DOHH2 (cell line): ENCODE results near the gene TSC2.
"Not testable (repeated sequence)": the region's sequence is repeated elsewhere in the genome, so short reads cannot be mapped to it uniquely, and the experiment has no call there.

Source experiments
- H3F3A ChIP-seq: fragments of 200-600 bp; sonication (generic), shearing (Covaris generic); 2 replicates; pipeline ENCODE4 v1.6.0; 2016; ENCODE audit warnings: antibody characterized with exemption, mild to moderate bottlenecking; ENCODE audit not compliant: control insufficient read depth, insufficient read depth
- H3K27ac ChIP-seq: fragments of 200-600 bp; sonication (generic); 2 replicates; pipeline ENCODE4 v1.5.1; 2014; ENCODE audit warnings: low read depth, mild to moderate bottlenecking, low read length, moderate library complexity
- H3K27me3 ChIP-seq: fragments of 200-600 bp; sonication (generic); 2 replicates; pipeline ENCODE4 v1.6.1; 2014; ENCODE audit warnings: mild to moderate bottlenecking, low read length, mixed read lengths; ENCODE audit not compliant: control insufficient read depth
- H3K36me3 ChIP-seq: fragments of 200-600 bp; sonication (generic); 2 replicates; pipeline ENCODE4 v1.6.1; 2014; ENCODE audit warnings: mild to moderate bottlenecking, low read length, moderate library complexity, mixed read lengths; ENCODE audit not compliant: control insufficient read depth
- H3K4me1 ChIP-seq: fragments of 200-600 bp; sonication (generic); 2 replicates; pipeline ENCODE4 v1.6.1; 2014; ENCODE audit warnings: mild to moderate bottlenecking, low read length, mixed read lengths; ENCODE audit not compliant: control insufficient read depth
- H3K4me2 ChIP-seq: fragments of 200-600 bp; sonication (generic); 2 replicates; pipeline ENCODE4 v1.6.0; 2014; ENCODE audit warnings: mild to moderate bottlenecking, low read length, moderate library complexity
- H3K4me3 ChIP-seq: fragments of 200-600 bp; sonication (generic); 2 replicates; pipeline ENCODE4 v1.5.1; 2014; ENCODE audit warnings: mild to moderate bottlenecking, low read length, mixed read lengths
- H3K79me2 ChIP-seq: fragments of 200-600 bp; sonication (generic); 2 replicates; pipeline ENCODE4 v1.6.1; 2014; ENCODE audit warnings: mild to moderate bottlenecking, low read length, mixed read lengths; ENCODE audit not compliant: control insufficient read depth
- H3K9me2 ChIP-seq: fragments of 200-600 bp; sonication (generic); replicated peaks from 2 replicates; pipeline ENCODE4 v1.6.1; 2014; ENCODE audit warnings: mild to moderate bottlenecking, low read length, mixed read lengths; ENCODE audit not compliant: control insufficient read depth
- H3K9me3 ChIP-seq: fragments of 200-600 bp; sonication (generic); 2 replicates; pipeline ENCODE4 v1.6.1; 2014; ENCODE audit warnings: antibody characterized with exemption, low read length, mixed read lengths; ENCODE audit not compliant: control insufficient read depth, insufficient read depth
- H4K20me1 ChIP-seq: fragments of 200-600 bp; sonication (generic); 2 replicates; pipeline ENCODE4 v1.6.0; 2014; ENCODE audit warnings: low read depth, mild to moderate bottlenecking, antibody characterized with exemption, low read length, moderate library complexity; ENCODE audit not compliant: control insufficient read depth, insufficient read depth
- CTCF ChIP-seq: fragments of 200-600 bp; sonication (generic); IDR thresholded peaks from one replicate; pipeline ENCODE4 v1.5.1; 2014; ENCODE audit warnings: antibody characterized with exemption, mild to moderate bottlenecking, low read depth, low read length; ENCODE audit not compliant: poor library complexity, severe bottlenecking
- EZH2phosphoT487 ChIP-seq: fragments of 200-600 bp; sonication (generic); IDR thresholded peaks from 2 replicates; pipeline ENCODE4 v1.6.1; 2017; ENCODE audit warnings: borderline replicate concordance, mild to moderate bottlenecking, antibody characterized with exemption, low read length, moderate library complexity, mixed read lengths

The TSC2 gene

DNA sequence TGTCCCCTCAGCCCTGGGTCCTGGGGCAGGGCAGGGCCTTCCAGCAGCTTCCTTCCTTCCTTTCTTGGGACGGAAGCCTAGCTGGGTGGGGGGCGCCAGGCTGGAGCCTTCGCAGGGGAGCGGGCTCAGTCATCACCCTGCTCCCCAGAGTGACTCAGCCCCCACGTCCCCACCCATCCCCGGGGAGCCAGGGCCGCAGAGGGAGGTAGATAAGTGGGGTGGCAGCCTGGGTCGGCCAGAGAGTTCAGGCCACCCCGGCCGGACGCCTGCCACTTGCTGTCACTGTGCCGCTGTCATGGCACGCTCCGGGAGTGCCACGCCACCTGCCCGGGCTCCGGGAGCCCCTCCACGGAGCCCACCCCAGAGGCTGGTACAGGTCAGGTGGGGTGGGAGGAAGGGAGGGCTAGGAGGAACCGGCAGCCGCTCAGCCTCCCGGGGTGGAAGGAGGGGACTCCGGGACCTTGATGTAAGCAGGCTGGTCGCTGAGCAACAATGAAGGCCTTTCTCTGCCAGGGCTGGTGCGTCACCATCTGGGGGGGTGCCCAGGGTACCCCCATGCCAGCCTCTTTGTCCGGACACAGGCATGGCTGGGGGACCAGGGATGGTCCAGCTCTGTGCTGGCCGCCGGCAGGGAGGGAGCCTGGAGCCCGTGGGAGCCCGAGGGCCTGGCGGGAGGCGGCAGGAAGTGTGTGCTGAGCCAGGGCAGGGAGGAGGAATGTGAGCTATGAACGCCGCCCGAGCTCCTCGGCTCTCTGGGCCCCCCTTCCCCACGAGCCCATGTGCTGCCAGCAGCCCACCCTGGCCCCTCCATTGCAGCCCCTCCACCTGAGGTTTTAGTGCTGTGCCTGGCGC is 14.5 kb upstream of the TSC2 start:
- H3K36me3 ChIP-seq: no peaks in the 10 kb centered on the region
- H3K9me3 ChIP-seq: no peaks in the 10 kb centered on the region
- H3K9me2 ChIP-seq: no peaks in the 10 kb centered on the region
- no peak overlapping the region for H3K27ac ChIP-seq
- H3K4me3 ChIP-seq: no peak overlapping the region
- no peaks in the 10 kb centered on the region for H3K4me1 ChIP-seq
- H3F3A ChIP-seq: no peaks in the 10 kb centered on the region
- H3K27me3 ChIP-seq: peaks cover 34% of the 10 kb centered on the region
- no peaks in the 10 kb centered on the region for H4K20me1 ChIP-seq
- TF ChIP-seq EZH2phosphoT487 (no peak), CTCF (no peak)
- H3K4me2 ChIP-seq: no peak overlapping the region
- no peaks in the 10 kb centered on the region for H3K79me2 ChIP-seq

DNA sequence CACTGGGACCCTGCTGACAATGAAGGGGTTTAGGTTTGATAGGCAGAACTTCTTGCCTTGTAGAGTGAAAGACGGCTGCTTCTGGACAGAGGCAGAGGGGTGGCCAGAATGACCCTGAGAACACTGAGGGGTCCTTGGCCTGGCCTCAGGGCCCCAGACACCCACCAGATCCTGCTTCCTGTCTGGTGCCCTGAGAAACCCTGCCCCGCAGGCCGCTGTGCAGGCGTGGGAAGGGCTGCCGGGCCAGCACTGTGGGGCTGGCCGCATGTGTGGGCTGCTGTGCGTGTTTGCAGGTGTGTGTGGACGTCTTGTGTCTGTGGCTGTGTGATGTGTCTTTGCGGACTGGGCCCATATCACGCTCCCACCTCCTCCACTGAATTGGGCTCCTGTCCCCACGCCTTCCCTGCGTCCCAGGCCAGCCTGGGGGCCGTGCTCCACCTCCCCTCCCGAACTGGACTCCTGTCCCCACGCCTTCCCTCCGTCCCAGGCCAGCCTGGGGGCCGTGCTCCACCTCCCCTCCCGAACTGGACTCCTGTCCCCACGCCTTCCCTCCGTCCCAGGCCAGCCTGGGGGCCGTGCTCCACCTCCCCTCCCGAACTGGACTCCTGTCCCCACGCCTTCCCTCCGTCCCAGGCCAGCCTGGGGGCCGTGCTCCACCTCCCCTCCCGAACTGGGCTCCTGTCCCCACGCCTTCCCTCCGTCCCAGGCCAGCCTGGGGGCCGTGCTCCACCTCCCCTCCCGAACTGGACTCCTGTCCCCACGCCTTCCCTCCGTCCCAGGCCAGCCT is 13.7 kb upstream of the TSC2 start:
- not testable (repeated sequence) for H3F3A ChIP-seq, H3K4me1 ChIP-seq, H3K27ac ChIP-seq, H3K9me3 ChIP-seq, H3K4me2 ChIP-seq, H3K36me3 ChIP-seq, H4K20me1 ChIP-seq, H3K9me2 ChIP-seq, H3K4me3 ChIP-seq, H3K79me2 ChIP-seq
- H3K27me3 ChIP-seq: peaks cover 26% of the 10 kb centered on the region

DNA sequence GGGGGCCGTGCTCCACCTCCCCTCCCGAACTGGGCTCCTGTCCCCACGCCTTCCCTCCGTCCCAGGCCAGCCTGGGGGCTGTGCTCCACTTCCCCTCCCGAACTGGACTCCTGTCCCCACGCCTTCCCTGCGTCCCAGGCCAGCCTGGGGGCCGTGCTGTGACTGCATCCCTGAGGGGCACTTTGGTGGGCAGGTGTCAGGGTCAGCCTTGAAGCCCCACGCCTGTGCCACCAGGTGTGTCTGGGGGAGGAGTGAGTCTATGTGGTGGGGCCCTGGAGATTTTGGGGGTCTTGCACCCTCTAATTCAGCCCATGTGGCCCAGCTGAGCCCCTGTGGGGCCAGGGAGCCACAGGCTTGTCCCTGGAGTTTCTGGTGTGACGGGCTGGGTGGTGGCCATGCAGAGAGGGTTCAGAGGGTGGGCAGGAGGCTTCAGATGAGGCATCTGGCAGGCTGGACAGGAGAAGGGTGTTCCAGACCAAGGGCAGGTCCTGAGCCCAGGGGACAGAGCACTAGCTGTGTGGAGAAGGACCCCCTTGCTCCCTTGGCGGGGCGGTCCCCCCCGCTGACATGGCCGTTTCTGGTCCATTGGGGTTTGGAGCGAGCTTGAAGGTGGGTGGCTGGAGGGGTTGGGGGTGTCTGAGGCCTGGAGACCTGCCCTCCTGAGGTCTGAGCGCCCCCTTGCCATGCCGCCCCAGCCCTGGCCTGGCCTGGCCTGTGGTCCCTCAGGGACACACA is 12.9 kb upstream of the TSC2 start:
- Histone ChIP-seq H3K27me3 (peaks cover 25% of the 10 kb centered on the region), H3K36me3 (no peaks in the 10 kb centered on the region), H4K20me1 (no peaks in the 10 kb centered on the region), H3K4me1 (no peaks in the 10 kb centered on the region), H3K4me2 (no peak overlapping the region), H3K9me3 (no peaks in the 10 kb centered on the region), H3K79me2 (no peaks in the 10 kb centered on the region), H3F3A (no peaks in the 10 kb centered on the region), H3K9me2 (no peaks in the 10 kb centered on the region), H3K27ac (no peak overlapping the region), H3K4me3 (no peak overlapping the region)
- TF ChIP-seq EZH2phosphoT487 (no peak), CTCF (no peak)
